ENCODE data around the gene DMBT1.

DMBT1 gene

DNA sequence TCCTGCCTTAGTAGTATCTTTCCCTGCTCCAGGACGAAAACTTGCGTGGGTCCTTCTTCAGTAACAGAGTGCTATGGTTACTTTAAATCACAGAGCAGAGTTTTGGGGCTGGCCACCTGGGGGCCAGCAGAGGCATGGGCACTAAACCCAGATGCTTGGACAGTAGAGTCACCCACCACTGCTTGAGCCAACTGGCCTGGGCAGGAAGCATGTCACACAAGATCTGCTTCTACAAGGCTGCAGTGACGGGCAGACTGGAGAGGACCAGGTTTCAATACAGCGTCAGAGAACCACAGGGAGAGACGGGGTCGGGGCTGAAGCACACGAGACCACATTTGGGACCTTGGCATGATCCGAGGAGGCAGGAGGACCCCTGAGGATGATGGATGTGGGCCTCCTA lies 14.3 kb upstream of the DMBT1 start:
- H3K36me3 ChIP-seq (ENCODE audit: control insufficient read depth in 5 of 5, insufficient read depth in 5 of 5, low read length in 5 of 5), result no peaks in the 10 kb centered on the region
- H3K9ac ChIP-seq (ENCODE audit: low read length in 5 of 5), result no peak overlapping the region
- H3K27ac ChIP-seq (ENCODE audit: low read depth, low read length), result no peak overlapping the region
- peaks cover 0 to 13% (median 10%) of the 10 kb centered on the region in 5 donors for H3K4me1 ChIP-seq (ENCODE audit: control insufficient read depth in 5 of 5, insufficient read depth in 5 of 5, low read length in 5 of 5)
- H3K27me3 ChIP-seq (ENCODE audit: control insufficient read depth in 5 of 5, insufficient read depth in 4 of 5, low read length in 5 of 5), result no peaks in the 10 kb centered on the region
- H3K9me3 ChIP-seq (ENCODE audit: control insufficient read depth in 5 of 5, low read length in 5 of 5), result no peaks in the 10 kb centered on the region
- H3K4me3 ChIP-seq (ENCODE audit: low read depth in 1 of 5, low read length in 5 of 5), result no peak overlapping the region

DNA sequence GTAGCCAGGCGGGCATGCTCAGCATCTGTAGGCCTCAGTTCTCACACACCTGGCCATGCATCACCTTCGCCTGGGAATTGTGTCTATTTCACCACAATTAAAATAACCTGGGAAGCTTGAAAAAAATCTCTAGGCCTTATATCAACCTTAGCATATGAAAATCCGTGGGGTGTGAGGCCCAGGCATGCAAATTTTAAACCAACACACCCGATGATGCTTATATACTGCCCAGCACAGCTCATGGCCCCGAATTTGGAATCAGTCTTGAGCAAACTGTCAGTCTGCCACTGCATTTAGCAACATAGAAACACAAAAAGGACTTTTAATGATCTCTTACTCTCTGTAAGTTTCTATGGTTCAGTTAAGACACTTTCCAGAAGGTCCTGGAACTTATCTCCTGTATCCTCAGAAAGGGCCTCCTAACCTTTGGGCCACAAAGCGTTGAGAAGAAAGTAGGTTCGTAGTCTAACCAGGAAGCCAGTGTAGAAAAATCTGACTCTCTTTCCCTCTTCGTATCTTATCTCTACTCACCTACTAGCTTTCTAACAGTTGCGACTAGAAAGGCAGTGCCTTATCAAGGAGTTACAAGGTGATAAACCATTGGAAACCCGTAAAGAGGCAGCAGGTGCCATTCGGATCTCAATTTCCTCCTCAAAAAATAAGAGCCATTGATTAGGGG lies 12.0 kb upstream of the DMBT1 start:
- no peak overlapping the region for H3K9ac ChIP-seq (ENCODE audit: low read length in 5 of 5)
- no peak overlapping the region for H3K4me3 ChIP-seq (ENCODE audit: low read depth in 1 of 5, low read length in 5 of 5)
- H3K4me1 ChIP-seq (ENCODE audit: control insufficient read depth in 5 of 5, insufficient read depth in 5 of 5, low read length in 5 of 5), result peaks cover 0 to 11% (median 7%) of the 10 kb centered on the region in 5 donors
- H3K9me3 ChIP-seq (ENCODE audit: control insufficient read depth in 5 of 5, low read length in 5 of 5), result no peaks in the 10 kb centered on the region
- no peaks in the 10 kb centered on the region for H3K27me3 ChIP-seq (ENCODE audit: control insufficient read depth in 5 of 5, insufficient read depth in 4 of 5, low read length in 5 of 5)
- H3K27ac ChIP-seq (ENCODE audit: low read depth, low read length), result no peak overlapping the region
- H3K36me3 ChIP-seq (ENCODE audit: control insufficient read depth in 5 of 5, insufficient read depth in 5 of 5, low read length in 5 of 5), result no peaks in the 10 kb centered on the region

DNA sequence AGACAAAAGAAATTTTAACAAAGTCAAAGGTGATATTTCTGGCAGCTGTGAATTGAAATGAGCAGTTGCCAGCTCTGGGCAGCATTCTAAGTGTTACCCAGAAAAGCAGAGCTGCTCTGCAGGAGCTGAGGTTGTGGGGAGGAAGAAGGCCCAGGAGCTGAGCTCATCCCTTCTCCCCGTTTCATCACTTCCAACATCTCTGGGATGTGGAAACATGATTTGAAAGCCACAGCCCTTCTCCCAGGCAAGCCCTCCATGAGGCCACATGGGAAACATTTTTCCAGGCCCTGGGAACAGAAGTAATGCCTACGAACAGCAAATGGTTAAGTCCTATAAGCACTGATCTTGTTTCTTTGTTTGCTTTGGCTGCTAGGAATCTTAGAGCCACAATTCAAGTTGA lies 10.9 kb upstream of the DMBT1 start:
- no peak overlapping the region for H3K9ac ChIP-seq (ENCODE audit: low read length in 5 of 5)
- no peaks in the 10 kb centered on the region for H3K36me3 ChIP-seq (ENCODE audit: control insufficient read depth in 5 of 5, insufficient read depth in 5 of 5, low read length in 5 of 5)
- no peaks in the 10 kb centered on the region for H3K27me3 ChIP-seq (ENCODE audit: control insufficient read depth in 5 of 5, insufficient read depth in 4 of 5, low read length in 5 of 5)
- peaks cover 0 to 11% (median 7%) of the 10 kb centered on the region in 5 donors for H3K4me1 ChIP-seq (ENCODE audit: control insufficient read depth in 5 of 5, insufficient read depth in 5 of 5, low read length in 5 of 5)
- H3K9me3 ChIP-seq (ENCODE audit: control insufficient read depth in 5 of 5, low read length in 5 of 5), result no peaks in the 10 kb centered on the region
- H3K4me3 ChIP-seq (ENCODE audit: low read depth in 1 of 5, low read length in 5 of 5), result no peak overlapping the region
- no peak overlapping the region for H3K27ac ChIP-seq (ENCODE audit: low read depth, low read length)

DNA sequence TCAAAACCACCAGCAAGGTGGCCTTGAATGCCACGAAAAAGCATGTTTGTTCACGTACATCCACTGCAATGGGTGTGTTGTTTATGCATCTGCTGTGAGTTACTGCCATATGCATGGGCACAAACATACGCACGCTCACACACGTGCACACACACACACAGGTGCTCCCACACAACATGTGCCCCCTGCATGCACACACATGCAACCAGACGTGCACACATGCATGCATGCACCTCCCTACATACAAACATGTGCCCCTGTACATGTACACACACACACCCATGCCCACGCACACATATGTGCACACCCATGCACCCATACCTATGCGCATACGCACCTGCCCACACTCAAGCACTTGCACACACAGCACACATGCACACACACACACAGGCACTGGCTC lies 10.1 kb upstream of the DMBT1 start:
- Histone ChIP-seq H3K4me1 (ENCODE audit: control insufficient read depth in 5 of 5, insufficient read depth in 5 of 5, low read length in 5 of 5) (peaks cover 0 to 11% (median 7%) of the 10 kb centered on the region in 5 donors), H3K9me3 (ENCODE audit: control insufficient read depth in 5 of 5, low read length in 5 of 5) (no peaks in the 10 kb centered on the region), H3K27me3 (ENCODE audit: control insufficient read depth in 5 of 5, insufficient read depth in 4 of 5, low read length in 5 of 5) (no peaks in the 10 kb centered on the region), H3K9ac (ENCODE audit: low read length in 5 of 5) (no peak overlapping the region), H3K4me3 (ENCODE audit: low read depth in 1 of 5, low read length in 5 of 5) (no peak overlapping the region), H3K27ac (ENCODE audit: low read depth, low read length) (no peak overlapping the region), H3K36me3 (ENCODE audit: control insufficient read depth in 5 of 5, insufficient read depth in 5 of 5, low read length in 5 of 5) (no peaks in the 10 kb centered on the region)

- Histone ChIP-seq H3K27ac (ENCODE audit: low read depth, low read length) (no peak overlapping the region), H3K36me3 (ENCODE audit: control insufficient read depth in 5 of 5, insufficient read depth in 5 of 5, low read length in 5 of 5) (no peaks in the 10 kb centered on the region), H3K9ac (ENCODE audit: low read length in 5 of 5) (no peak overlapping the region), H3K4me1 (ENCODE audit: control insufficient read depth in 5 of 5, insufficient read depth in 5 of 5, low read length in 5 of 5) (peaks cover 0 to 11% (median 7%) of the 10 kb centered on the region in 5 donors), H3K4me3 (ENCODE audit: low read depth in 1 of 5, low read length in 5 of 5) (no peak overlapping the region), H3K9me3 (ENCODE audit: control insufficient read depth in 5 of 5, low read length in 5 of 5) (no peaks in the 10 kb centered on the region), H3K27me3 (ENCODE audit: control insufficient read depth in 5 of 5, insufficient read depth in 4 of 5, low read length in 5 of 5) (no peaks in the 10 kb centered on the region)
Measured at GRCh38 chr10:122550983-122551382, 9.6 kb upstream of the DMBT1 start.

DNA sequence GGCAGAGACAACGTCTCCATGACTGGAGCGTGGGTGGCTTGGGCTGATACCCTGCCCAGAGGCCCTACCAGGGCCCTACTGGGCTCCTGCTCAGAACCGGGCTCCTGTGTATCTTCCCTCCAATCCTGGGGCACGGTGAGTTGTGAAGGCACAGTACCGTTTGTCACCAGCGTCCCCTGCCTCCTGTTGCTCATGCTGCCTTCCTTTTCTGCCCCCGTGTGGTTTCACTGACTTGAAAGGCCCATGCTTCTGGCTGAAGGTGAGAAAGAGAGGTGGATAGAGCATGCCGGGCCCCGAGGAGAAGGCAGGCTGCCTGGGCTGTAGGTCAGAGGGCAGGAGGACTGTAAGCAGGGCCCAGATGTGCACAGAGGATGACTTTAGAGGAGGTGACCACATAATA lies 9.1 kb upstream of the DMBT1 start:
- H3K4me1 ChIP-seq (ENCODE audit: control insufficient read depth in 5 of 5, insufficient read depth in 5 of 5, low read length in 5 of 5), result peaks cover 0 to 11% (median 7%) of the 10 kb centered on the region in 5 donors
- no peak overlapping the region for H3K9ac ChIP-seq (ENCODE audit: low read length in 5 of 5)
- H3K36me3 ChIP-seq (ENCODE audit: control insufficient read depth in 5 of 5, insufficient read depth in 5 of 5, low read length in 5 of 5), result no peaks in the 10 kb centered on the region
- H3K27ac ChIP-seq (ENCODE audit: low read depth, low read length), result no peak overlapping the region
- H3K4me3 ChIP-seq (ENCODE audit: low read depth in 1 of 5, low read length in 5 of 5), result no peak overlapping the region
- peaks cover 0 to 4% (median 2%) of the 10 kb centered on the region in 5 donors for H3K27me3 ChIP-seq (ENCODE audit: control insufficient read depth in 5 of 5, insufficient read depth in 4 of 5, low read length in 5 of 5)
- H3K9me3 ChIP-seq (ENCODE audit: control insufficient read depth in 5 of 5, low read length in 5 of 5), result no peaks in the 10 kb centered on the region

DNA sequence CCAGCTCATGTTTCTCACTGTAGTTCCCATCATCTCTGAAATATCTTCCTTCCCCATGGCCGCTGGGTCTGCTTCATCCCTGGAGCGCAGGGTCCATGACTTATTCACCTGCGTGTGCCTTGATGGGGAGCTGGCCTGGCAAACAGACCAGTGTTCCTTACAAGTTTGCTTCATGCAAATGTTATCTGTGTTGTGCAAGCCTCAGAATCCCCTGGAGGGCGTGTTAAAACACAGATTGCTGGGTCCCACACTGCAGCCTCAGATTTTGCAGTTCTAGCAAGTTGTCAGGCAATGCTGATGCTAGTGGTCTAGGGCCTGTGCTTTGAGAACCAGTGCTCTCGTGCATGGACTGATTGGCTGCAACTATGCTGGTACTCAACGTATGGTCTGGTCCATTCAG lies 7.2 kb upstream of the DMBT1 start:
- Histone ChIP-seq H3K27ac (ENCODE audit: low read depth, low read length) (no peak overlapping the region), H3K4me1 (ENCODE audit: control insufficient read depth in 5 of 5, insufficient read depth in 5 of 5, low read length in 5 of 5) (peaks cover 0 to 11% (median 7%) of the 10 kb centered on the region in 5 donors), H3K4me3 (ENCODE audit: low read depth in 1 of 5, low read length in 5 of 5) (no peak overlapping the region), H3K36me3 (ENCODE audit: control insufficient read depth in 5 of 5, insufficient read depth in 5 of 5, low read length in 5 of 5) (no peaks in the 10 kb centered on the region), H3K9ac (ENCODE audit: low read length in 5 of 5) (no peak overlapping the region), H3K9me3 (ENCODE audit: control insufficient read depth in 5 of 5, low read length in 5 of 5) (no peaks in the 10 kb centered on the region), H3K27me3 (ENCODE audit: control insufficient read depth in 5 of 5, insufficient read depth in 4 of 5, low read length in 5 of 5) (peaks cover 0 to 7% (median 5%) of the 10 kb centered on the region in 5 donors)

DNA sequence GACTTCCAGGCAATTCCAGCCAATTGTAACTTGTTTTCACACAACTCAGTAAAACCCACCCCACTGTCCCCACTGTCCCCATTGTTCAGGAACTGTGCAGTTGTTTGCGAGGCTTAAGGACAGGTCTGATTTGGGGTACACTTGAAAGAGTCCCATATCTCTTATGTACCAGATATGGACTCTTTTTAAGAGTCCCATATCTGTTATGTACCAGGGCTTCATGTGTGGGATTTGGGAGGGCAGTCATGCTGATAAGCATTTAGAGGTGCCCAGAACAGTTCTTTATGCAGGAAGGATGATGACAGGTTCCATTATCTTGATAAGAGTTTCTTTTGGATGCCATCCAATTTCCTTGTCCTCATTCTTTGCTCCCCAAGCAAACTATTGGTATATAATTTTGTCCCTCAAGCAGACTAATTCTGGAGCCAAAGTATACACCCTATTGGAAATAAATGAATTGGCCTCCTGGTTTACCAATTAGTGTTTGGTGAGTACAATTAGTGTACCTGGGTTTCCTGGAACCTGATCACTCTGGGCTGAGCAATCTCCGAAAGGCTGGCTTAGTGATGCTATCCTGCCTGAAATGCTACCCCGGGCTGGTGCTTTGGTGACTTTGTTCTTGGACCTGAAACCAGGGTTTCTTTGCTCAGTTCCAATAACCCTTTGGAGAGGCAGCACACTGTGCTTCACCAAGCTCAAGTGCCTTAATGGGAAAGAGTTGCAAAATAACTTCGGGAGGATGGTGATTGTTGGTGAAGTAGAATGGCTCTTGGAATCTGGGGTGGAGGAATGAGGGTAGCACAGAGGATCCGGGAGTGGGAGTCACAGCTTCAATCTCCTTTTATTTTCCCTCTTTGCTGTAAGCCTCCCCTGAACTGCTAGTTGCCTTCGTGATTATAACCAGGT lies 6.2 kb upstream of the DMBT1 start:
- no peaks in the 10 kb centered on the region for H3K9me3 ChIP-seq (ENCODE audit: control insufficient read depth in 5 of 5, low read length in 5 of 5)
- H3K36me3 ChIP-seq (ENCODE audit: control insufficient read depth in 5 of 5, insufficient read depth in 5 of 5, low read length in 5 of 5), result no peaks in the 10 kb centered on the region
- H3K27me3 ChIP-seq (ENCODE audit: control insufficient read depth in 5 of 5, insufficient read depth in 4 of 5, low read length in 5 of 5), result peaks cover 0 to 15% (median 5%) of the 10 kb centered on the region in 5 donors
- H3K4me1 ChIP-seq (ENCODE audit: control insufficient read depth in 5 of 5, insufficient read depth in 5 of 5, low read length in 5 of 5), result peaks cover 0 to 11% (median 7%) of the 10 kb centered on the region in 5 donors
- no peak overlapping the region for H3K9ac ChIP-seq (ENCODE audit: low read length in 5 of 5)
- no peak overlapping the region for H3K27ac ChIP-seq (ENCODE audit: low read depth, low read length)
- H3K4me3 ChIP-seq (ENCODE audit: low read depth in 1 of 5, low read length in 5 of 5), result no peak overlapping the region

DNA sequence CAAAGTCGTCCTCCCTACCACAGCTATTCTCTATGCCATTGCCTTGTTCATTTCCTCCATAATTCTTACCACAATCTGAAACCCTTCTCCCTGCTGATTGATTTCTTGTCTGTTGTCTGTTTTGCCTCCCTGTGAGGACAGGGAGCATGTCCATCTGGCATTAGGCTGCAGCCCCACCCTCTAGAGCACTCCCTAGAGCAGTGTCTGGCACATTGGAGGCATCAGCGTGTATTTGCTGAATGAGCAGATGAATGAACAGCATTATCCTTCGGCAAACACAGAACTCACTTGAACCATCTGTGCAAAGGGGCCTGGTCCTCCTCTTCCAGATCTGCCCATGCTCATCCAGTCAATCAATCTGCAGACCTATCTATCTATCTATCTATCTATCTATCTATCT lies 5.1 kb upstream of the DMBT1 start:
- Histone ChIP-seq H3K9me3 (ENCODE audit: control insufficient read depth in 5 of 5, low read length in 5 of 5) (no peaks in the 10 kb centered on the region), H3K4me1 (ENCODE audit: control insufficient read depth in 5 of 5, insufficient read depth in 5 of 5, low read length in 5 of 5) (peaks cover 0 to 11% (median 7%) of the 10 kb centered on the region in 5 donors), H3K27ac (ENCODE audit: low read depth, low read length) (no peak overlapping the region), H3K27me3 (ENCODE audit: control insufficient read depth in 5 of 5, insufficient read depth in 4 of 5, low read length in 5 of 5) (peaks cover 0 to 19% (median 5%) of the 10 kb centered on the region in 5 donors), H3K4me3 (ENCODE audit: low read depth in 1 of 5, low read length in 5 of 5) (no peak overlapping the region), H3K36me3 (ENCODE audit: control insufficient read depth in 5 of 5, insufficient read depth in 5 of 5, low read length in 5 of 5) (no peaks in the 10 kb centered on the region), H3K9ac (ENCODE audit: low read length in 5 of 5) (no peak overlapping the region)

DNA sequence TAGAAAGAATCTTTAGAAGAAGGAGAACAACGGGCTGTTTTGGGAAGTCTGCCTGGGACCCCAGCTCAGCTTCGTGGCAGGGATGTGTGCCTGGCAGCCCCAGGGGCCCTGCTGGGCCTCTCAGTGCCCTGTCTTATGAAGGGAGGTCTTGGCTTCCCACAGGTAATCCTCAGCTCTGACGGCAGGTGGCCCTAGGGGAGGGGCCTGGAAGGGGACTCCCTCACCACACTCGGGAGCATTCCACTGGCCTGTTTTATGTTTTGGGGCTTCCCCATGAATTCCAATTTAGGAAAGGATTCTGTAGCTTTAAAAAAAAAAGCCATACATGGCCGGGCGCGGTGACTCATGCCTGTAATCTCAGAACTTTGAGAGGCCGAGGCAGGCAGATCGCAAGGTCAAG lies 3.0 kb upstream of the DMBT1 start:
- H3K9me3 ChIP-seq (ENCODE audit: control insufficient read depth in 5 of 5, low read length in 5 of 5), result no peaks in the 10 kb centered on the region
- peaks cover 3 to 21% (median 7%) of the 10 kb centered on the region in 5 donors for H3K27me3 ChIP-seq (ENCODE audit: control insufficient read depth in 5 of 5, insufficient read depth in 4 of 5, low read length in 5 of 5)
- H3K4me3 ChIP-seq (ENCODE audit: low read depth in 1 of 5, low read length in 5 of 5), result no peak overlapping the region
- no peaks in the 10 kb centered on the region for H3K4me1 ChIP-seq (ENCODE audit: control insufficient read depth in 5 of 5, insufficient read depth in 5 of 5, low read length in 5 of 5)
- no peak overlapping the region for H3K27ac ChIP-seq (ENCODE audit: low read depth, low read length)
- H3K9ac ChIP-seq (ENCODE audit: low read length in 5 of 5), result no peak overlapping the region
- no peaks in the 10 kb centered on the region for H3K36me3 ChIP-seq (ENCODE audit: control insufficient read depth in 5 of 5, insufficient read depth in 5 of 5, low read length in 5 of 5)
